HG03175 (cell line): ENCODE measurements around the gene ZRANB3.

Experiments
- ATAC-seq: cut with Tn5 transposase; IDR thresholded peaks from one replicate; pipeline ENCODE4 v1.9.1; 2021; ENCODE audit warnings: mild to moderate bottlenecking, moderate library complexity; ENCODE audit not compliant: unreplicated experiment

Gene ZRANB3

GRCh38 chr2:135256531-135257260 lies 274.3 kb downstream of the ZRANB3 start:
- ATAC-seq = no peak

GRCh38 chr2:135255208-135255607 lies 275.8 kb downstream of the ZRANB3 start:
- no peak for ATAC-seq

GRCh38 chr2:135252805-135253458 lies 278.1 kb downstream of the ZRANB3 start:
- no peak for ATAC-seq

GRCh38 chr2:135248611-135249010 lies 282.4 kb downstream of the ZRANB3 start:
- ATAC-seq = no peak

GRCh38 chr2:135246711-135247270 lies 284.2 kb downstream of the ZRANB3 start:
- no peak for ATAC-seq

GRCh38 chr2:135245071-135245470 lies 285.9 kb downstream of the ZRANB3 start:
- no peak for ATAC-seq

GRCh38 chr2:135238651-135239050 lies 292.4 kb downstream of the ZRANB3 start:
- no peak for ATAC-seq

GRCh38 chr2:135230150-135230549 lies 300.9 kb downstream of the ZRANB3 start:
- ATAC-seq = no peak

- ATAC-seq = no peak
Measured at GRCh38 chr2:135227386-135227785, 303.6 kb downstream of the ZRANB3 start.

GRCh38 chr2:135226961-135227360 lies 304.1 kb downstream of the ZRANB3 start:
- no peak for ATAC-seq

GRCh38 chr2:135225781-135226180 lies 305.2 kb downstream of the ZRANB3 start:
- ATAC-seq = no peak

GRCh38 chr2:135219226-135219625 lies 311.8 kb downstream of the ZRANB3 start:
- ATAC-seq = no peak

- ATAC-seq = no peak
Measured at GRCh38 chr2:135218426-135218825, 312.6 kb downstream of the ZRANB3 start.

- no peak for ATAC-seq
Measured at GRCh38 chr2:135212757-135213156, 318.3 kb downstream of the ZRANB3 start.

- no peak for ATAC-seq
Measured at GRCh38 chr2:135208016-135208415, 323.0 kb downstream of the ZRANB3 start.

- ATAC-seq = no peak
Measured at GRCh38 chr2:135203944-135204343, 327.1 kb downstream of the ZRANB3 start.

- no peak for ATAC-seq
Measured at GRCh38 chr2:135202751-135203150, 328.3 kb downstream of the ZRANB3 start.

GRCh38 chr2:135198481-135198880 lies 332.5 kb downstream of the ZRANB3 start:
- ATAC-seq = no peak

- ATAC-seq = no peak
Measured at GRCh38 chr2:135190799-135191198, 340.2 kb downstream of the ZRANB3 start.

- ATAC-seq = no peak
Measured at GRCh38 chr2:135189148-135189547, 341.9 kb downstream of the ZRANB3 start.

GRCh38 chr2:135187270-135187669 lies 343.7 kb downstream of the ZRANB3 start:
- no peak for ATAC-seq

- no peak for ATAC-seq
Measured at GRCh38 chr2:135186054-135186453, 345.0 kb downstream of the ZRANB3 start.
